Measurements from ENCODE around the gene STYXL1. TPM values are rescaled to one million over a fixed set of nuclear protein-coding genes. Genes with fewer than 3 reads are reported as not detected.

Gene STYXL1, protein sequence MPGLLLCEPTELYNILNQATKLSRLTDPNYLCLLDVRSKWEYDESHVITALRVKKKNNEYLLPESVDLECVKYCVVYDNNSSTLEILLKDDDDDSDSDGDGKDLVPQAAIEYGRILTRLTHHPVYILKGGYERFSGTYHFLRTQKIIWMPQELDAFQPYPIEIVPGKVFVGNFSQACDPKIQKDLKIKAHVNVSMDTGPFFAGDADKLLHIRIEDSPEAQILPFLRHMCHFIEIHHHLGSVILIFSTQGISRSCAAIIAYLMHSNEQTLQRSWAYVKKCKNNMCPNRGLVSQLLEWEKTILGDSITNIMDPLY
- 34.3 and 40.6 TPM in 2 replicates for total RNA-seq

DNA sequence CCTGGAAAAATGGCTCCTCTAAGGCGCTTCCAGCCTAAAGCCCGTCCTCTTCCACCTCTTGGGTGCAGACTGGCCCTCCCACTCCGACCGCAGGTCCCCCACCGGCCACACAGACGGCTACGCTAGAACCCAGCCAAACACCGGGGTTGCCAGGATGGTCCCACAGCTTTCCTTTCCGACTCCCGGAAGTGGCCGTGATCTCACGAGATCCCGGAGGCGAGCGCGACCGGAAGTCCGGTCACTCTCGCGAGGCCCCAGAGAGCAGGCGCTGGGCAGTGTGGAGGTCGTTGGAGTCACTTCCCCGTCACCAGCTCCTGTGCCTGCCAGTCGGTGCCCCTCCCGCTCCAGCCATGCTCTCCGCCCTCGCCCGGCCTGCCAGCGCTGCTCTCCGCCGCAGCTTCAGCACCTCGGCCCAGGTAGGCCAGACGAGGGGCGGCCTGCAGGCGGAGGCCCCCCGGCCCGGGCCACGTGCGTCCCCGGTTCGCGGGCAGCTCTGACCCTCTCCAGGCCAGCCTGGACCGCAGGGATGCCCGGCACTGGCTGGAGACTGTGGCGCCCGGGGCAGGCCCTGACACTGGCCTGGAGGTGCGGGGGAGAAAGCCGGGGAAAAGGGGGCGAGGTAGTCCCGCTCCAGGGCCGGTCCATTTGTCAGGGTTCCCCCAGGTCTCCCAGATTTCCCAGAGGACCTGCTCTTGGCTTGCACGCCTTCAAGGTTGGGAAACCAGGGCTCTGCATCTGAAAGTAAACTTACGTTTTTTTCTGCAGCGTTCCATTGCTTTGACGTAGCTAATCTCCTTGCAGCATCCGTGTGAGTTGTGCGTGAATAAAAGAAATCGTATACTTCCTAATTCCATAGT is at the start of gene STYXL1, which contains the start of gene MDH2:
Gene STYXL1, minus strand, starts transcription at position 190 of the 857 bp plus-strand sequence. CDS start 17,477 bp downstream, outside the sequence.
Gene MDH2, plus strand, starts transcription at position 296 of the 857 bp plus-strand sequence. Its CDS starts 55 bp downstream, at position 351.

DNA sequence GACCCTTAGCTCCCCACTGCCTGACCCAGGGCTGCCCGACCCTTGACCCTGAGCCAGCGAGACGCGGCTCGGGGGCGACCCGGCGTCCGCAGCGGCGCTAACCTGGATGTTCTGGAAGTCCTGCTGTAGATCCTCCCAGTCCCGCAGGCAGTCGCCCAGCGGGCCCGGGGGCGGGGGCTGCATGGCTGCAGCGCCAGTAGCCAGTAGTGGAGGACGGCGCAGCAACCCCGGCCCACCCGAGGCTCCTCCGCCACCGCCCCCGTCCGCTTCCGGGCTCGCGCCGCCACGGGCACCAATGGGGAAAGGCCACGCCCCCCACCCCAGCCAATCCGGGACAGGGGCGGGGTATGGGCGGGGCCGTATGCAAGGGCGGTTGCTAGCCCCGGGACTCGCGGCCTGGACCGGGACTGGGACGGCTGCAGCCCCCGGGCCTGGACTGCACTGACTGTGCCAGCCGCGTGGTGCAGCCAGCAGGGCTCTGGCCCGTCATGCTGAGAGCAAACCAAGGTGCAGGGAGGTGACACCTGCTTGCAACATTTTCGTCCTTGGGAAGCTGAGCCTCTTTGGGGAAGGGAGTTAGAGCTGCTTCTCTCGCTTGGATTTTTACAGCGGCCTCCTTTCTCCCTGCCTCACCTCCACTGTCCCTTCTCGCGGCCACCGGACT is 53.3 kb downstream of the STYXL1 start, which contains the start of gene TMEM120A:
Gene TMEM120A, minus strand, starts transcription at position 208 of the 664 bp plus-strand sequence. Its CDS starts 25 bp downstream, at position 183.

Small RNA genes lying within 50 kb of the gene (small RNA-seq; reads per million reads assigned to genes)
- not detected for gene RNU6-863P

Other genes starting within 250 kb of the STYXL1 start
- gene CCL24, start 234.2 kb downstream of the STYXL1 start, total RNA-seq: not detected in 2 replicates
- gene RHBDD2, start 169.0 kb downstream of the STYXL1 start, total RNA-seq: 23.3 and 23.5 TPM in 2 replicates
- gene POR, start 132.8 kb downstream of the STYXL1 start, total RNA-seq: 42.0 and 46.5 TPM in 2 replicates
- gene TMEM120A, start 53.4 kb downstream of the STYXL1 start, total RNA-seq: 25.8 and 26.0 TPM in 2 replicates
- 34.7 and 42.1 TPM in 2 replicates for gene MDH2, start 106 bp upstream of the STYXL1 start, total RNA-seq
- 0.91 and 1.1 TPM in 2 replicates for gene SRRM3, start 153.9 kb upstream of the STYXL1 start, total RNA-seq

Data from articular chondrocyte of knee joint (primary cell).